Mesenchymal stem cell (in vitro differentiated cells and primary cell): ENCODE results near the gene C3orf20.

ENCODE experiments used
- DNase-seq: peaks from one replicate; pipeline ENCODE4 v3.0.0-alpha.2; 2013
- H2AFZ ChIP-seq: one replicate; pipeline ENCODE4 v1.6.1; 2013; ENCODE audit warnings: low read depth, mild to moderate bottlenecking, control low read depth, inconsistent platforms, low read length, moderate library complexity
- H2AK5ac ChIP-seq: 2 replicates; pipeline ENCODE4 v1.6.1; 2013; ENCODE audit warnings: low read length, moderate library complexity, mild to moderate bottlenecking, inconsistent platforms; ENCODE audit not compliant: severe bottlenecking
- H2BK120ac ChIP-seq: one replicate; pipeline ENCODE4 v1.6.1; 2013; ENCODE audit warnings: low read depth, mild to moderate bottlenecking, inconsistent platforms, low read length, moderate library complexity
- H2BK12ac ChIP-seq, 2 experiments: one replicate each; pipeline ENCODE4 v1.6.1; 2013; ENCODE audit warnings: inconsistent platforms in 2 of 2, low read length in 2 of 2, mild to moderate bottlenecking in 2 of 2, moderate library complexity in 2 of 2, control low read depth in 1 of 2
- H2BK15ac ChIP-seq: one replicate; pipeline ENCODE4 v1.6.1; 2013; ENCODE audit warnings: mild to moderate bottlenecking, low read depth, inconsistent platforms; ENCODE audit not compliant: poor library complexity, severe bottlenecking
- H2BK5ac ChIP-seq: 2 replicates; pipeline ENCODE4 v1.6.1; 2013; ENCODE audit warnings: low read depth, mild to moderate bottlenecking, low read length, control low read depth, inconsistent platforms; ENCODE audit not compliant: poor library complexity, severe bottlenecking
- H3K14ac ChIP-seq, 2 experiments: one replicate each; pipeline ENCODE4 v1.6.1; 2013; ENCODE audit warnings: inconsistent platforms in 2 of 2, low read length in 2 of 2, control low read depth in 1 of 2, mild to moderate bottlenecking in 1 of 2, moderate library complexity in 1 of 2
- H3K18ac ChIP-seq, 2 experiments: one replicate each; pipeline ENCODE4 v1.6.1; 2013; ENCODE audit warnings: inconsistent platforms in 2 of 2, low read length in 2 of 2, control low read depth in 1 of 2, low read depth in 1 of 2, mild to moderate bottlenecking in 1 of 2
- H3K23ac ChIP-seq, 2 experiments: one replicate each; pipeline ENCODE4 v1.6.1; 2013; ENCODE audit warnings: inconsistent platforms in 2 of 2, low read length in 2 of 2, mild to moderate bottlenecking in 2 of 2, moderate library complexity in 2 of 2, control low read depth in 1 of 2
- H3K27ac ChIP-seq: 2 replicates; pipeline ENCODE4 v1.5.1; 2013; ENCODE audit warnings: mild to moderate bottlenecking, moderate library complexity, low read length, control low read depth, inconsistent platforms; ENCODE audit not compliant: poor library complexity, severe bottlenecking
- H3K27me3 ChIP-seq, 2 experiments: 2 replicates each; pipeline versions ENCODE4 v1.6.1 to v1.7.0; 2013; ENCODE audit warnings: low read length in 2 of 2, mild to moderate bottlenecking in 2 of 2, moderate library complexity in 2 of 2, control low read depth in 1 of 2, inconsistent platforms in 1 of 2; ENCODE audit not compliant: control insufficient read depth in 1 of 2, insufficient read depth in 1 of 2
- H3K36me3 ChIP-seq, 2 experiments: 2 replicates each; pipeline versions ENCODE4 v1.6.1 to v1.7.0; 2013; ENCODE audit warnings: low read length in 2 of 2, control low read depth in 1 of 2, inconsistent platforms in 1 of 2, low read depth in 1 of 2, mild to moderate bottlenecking in 1 of 2; ENCODE audit not compliant: insufficient read depth in 2 of 2, control insufficient read depth in 1 of 2
- H3K4ac ChIP-seq, 2 experiments: one replicate each; pipeline ENCODE4 v1.6.1; 2013; ENCODE audit warnings: inconsistent platforms in 2 of 2, low read length in 2 of 2, mild to moderate bottlenecking in 2 of 2, moderate library complexity in 2 of 2, control low read depth in 1 of 2, low read depth in 1 of 2
- H3K4me1 ChIP-seq: 2 replicates; pipeline ENCODE4 v1.6.1; 2013; ENCODE audit warnings: low read depth, low read length, control low read depth; ENCODE audit not compliant: control insufficient read depth, insufficient read depth
- H3K4me2 ChIP-seq: 2 replicates; pipeline ENCODE4 v1.6.1; 2013; ENCODE audit warnings: low read length, mild to moderate bottlenecking, inconsistent platforms; ENCODE audit not compliant: poor library complexity, severe bottlenecking
- H3K4me3 ChIP-seq, 2 experiments: 2 replicates each; pipeline versions ENCODE4 v1.5.1 to v1.7.0; 2013; ENCODE audit warnings: low read length in 2 of 2, mild to moderate bottlenecking in 2 of 2, control low read depth in 1 of 2, low read depth in 1 of 2; ENCODE audit not compliant: insufficient read depth in 1 of 2
- H3K79me1 ChIP-seq: replicated peaks from 2 replicates; pipeline ENCODE4 v1.6.1; 2013; ENCODE audit warnings: mild to moderate bottlenecking, control low read depth, low read length, inconsistent platforms; ENCODE audit not compliant: poor library complexity, severe bottlenecking
- H3K9ac ChIP-seq: 2 replicates; pipeline ENCODE4 v1.7.0; 2013; ENCODE audit warnings: mild to moderate bottlenecking, low read length, moderate library complexity
- H3K9me3 ChIP-seq: 2 replicates; pipeline ENCODE4 v1.7.0; 2013; ENCODE audit warnings: mild to moderate bottlenecking, low read length; ENCODE audit not compliant: control insufficient read depth
- H4K8ac ChIP-seq: one replicate; pipeline ENCODE4 v1.6.1; 2013; ENCODE audit warnings: inconsistent platforms, mild to moderate bottlenecking, low read length, moderate library complexity
- H4K91ac ChIP-seq: one replicate; pipeline ENCODE4 v1.6.1; 2013; ENCODE audit warnings: mild to moderate bottlenecking, low read length, inconsistent platforms
- WGBS: methylation state at CpG from one replicate; pipeline ENCODE4 v1.1.7; 2013; ENCODE audit warnings: mixed read lengths; 5-methylcytosine and 5-hydroxymethylcytosine counted together

The C3orf20 gene

GRCh38 chr3:14775563-14775962 lies 100.6 kb downstream of the C3orf20 start:
- Histone ChIP-seq H3K23ac (no peak overlapping the region), H2AK5ac (no peak overlapping the region), H3K4me2 (no peak overlapping the region), H3K27me3 (peaks cover 0 to 8% of the 10 kb centered on the region in 2 experiments), H3K9ac (no peak overlapping the region), H3K18ac (no peak overlapping the region), H2BK15ac (no peak overlapping the region), H3K4me1 (no peaks in the 10 kb centered on the region), H4K8ac (no peak overlapping the region), H3K4me3 (no peak overlapping the region), H2BK5ac (no peak overlapping the region), H3K9me3 (peaks cover 13% of the 10 kb centered on the region), H2BK120ac (no peak overlapping the region), H3K14ac (no peak overlapping the region), H3K79me1 (no peaks in the 10 kb centered on the region), H2BK12ac (no peak overlapping the region), H2AFZ (no peak overlapping the region), H3K4ac (no peak overlapping the region), H3K27ac (no peak overlapping the region), H3K36me3 (no peaks in the 10 kb centered on the region), H4K91ac (no peak overlapping the region)
- 92% methylated on average over 4 of the region's 4 CpGs for WGBS
- DNase-seq, result no peak

- Histone ChIP-seq H3K36me3 (no peaks in the 10 kb centered on the region), H3K4ac (no peak overlapping the region), H3K79me1 (no peaks in the 10 kb centered on the region), H2BK120ac (no peak overlapping the region), H2BK15ac (no peak overlapping the region), H3K14ac (no peak overlapping the region), H2BK5ac (no peak overlapping the region), H4K91ac (no peak overlapping the region), H2AFZ (no peak overlapping the region), H3K4me1 (no peaks in the 10 kb centered on the region), H2BK12ac (no peak overlapping the region), H3K18ac (no peak overlapping the region), H3K4me2 (no peak overlapping the region), H2AK5ac (no peak overlapping the region), H3K9ac (no peak overlapping the region), H3K4me3 (no peak overlapping the region), H3K9me3 (peaks cover 13% of the 10 kb centered on the region), H4K8ac (no peak overlapping the region), H3K23ac (no peak overlapping the region), H3K27me3 (peaks cover 4 to 7% of the 10 kb centered on the region in 2 experiments), H3K27ac (no peak overlapping the region)
- no CpG with 5 or more reads among the region's 2 CpGs for WGBS
- DNase-seq, result no peak
These were observed 104.2 kb downstream of the C3orf20 start for GRCh38 chr3:14779069-14779685.

- Histone ChIP-seq H3K14ac (no peak overlapping the region), H2AK5ac (no peak overlapping the region), H2BK12ac (no peak overlapping the region), H2BK5ac (no peak overlapping the region), H3K4ac (no peak overlapping the region), H3K23ac (no peak overlapping the region), H2BK15ac (no peak overlapping the region), H4K8ac (no peak overlapping the region), H4K91ac (no peak overlapping the region), H3K4me2 (no peak overlapping the region), H3K9me3 (peaks cover 13% of the 10 kb centered on the region), H2AFZ (no peak overlapping the region), H3K79me1 (no peaks in the 10 kb centered on the region), H3K4me1 (no peaks in the 10 kb centered on the region), H2BK120ac (no peak overlapping the region), H3K18ac (no peak overlapping the region), H3K9ac (no peak overlapping the region), H3K27me3 (peaks cover 12 to 13% of the 10 kb centered on the region in 2 experiments), H3K4me3 (no peak overlapping the region), H3K27ac (no peak overlapping the region), H3K36me3 (no peaks in the 10 kb centered on the region)
- peak; percentile 43 for DNase-seq
- WGBS, result 39% methylated on average over 11 of the region's 12 CpGs
These were observed 106.1 kb downstream of the C3orf20 start for GRCh38 chr3:14780927-14781507.

GRCh38 chr3:14783480-14784086 lies 108.6 kb downstream of the C3orf20 start:
- Histone ChIP-seq H3K23ac (no peak overlapping the region), H3K18ac (no peak overlapping the region), H4K91ac (no peak overlapping the region), H3K79me1 (no peaks in the 10 kb centered on the region), H3K27me3 (peaks cover 16 to 30% of the 10 kb centered on the region in 2 experiments), H2BK12ac (no peak overlapping the region), H2AK5ac (no peak overlapping the region), H3K4me1 (no peaks in the 10 kb centered on the region), H3K9ac (no peak overlapping the region), H3K14ac (no peak overlapping the region), H2BK120ac (no peak overlapping the region), H2BK15ac (no peak overlapping the region), H3K4ac (no peak overlapping the region), H3K9me3 (peaks cover 9% of the 10 kb centered on the region), H3K4me2 (no peak overlapping the region), H3K27ac (no peak overlapping the region), H2AFZ (no peak overlapping the region), H3K4me3 (no peak overlapping the region), H3K36me3 (no peaks in the 10 kb centered on the region), H2BK5ac (no peak overlapping the region), H4K8ac (no peak overlapping the region)
- 75% methylated on average over 2 of the region's 2 CpGs for WGBS
- DNase-seq, result no peak
